Measurements from ENCODE around the gene KRTAP5-6.

Gene KRTAP5-6

GRCh38 chr11:1699771-1700170, 2.8 kb downstream of the KRTAP5-6 start:
- no peak for TF ChIP-seq CTCF (IDR thresholded peaks at IDR 0.05)

GRCh38 chr11:1701091-1701807, 4.3 kb downstream of the KRTAP5-6 start:
- TF ChIP-seq CTCF (IDR thresholded peaks at IDR 0.05) = no peak

- no peak for TF ChIP-seq CTCF (IDR thresholded peaks at IDR 0.05)
These were observed 5.5 kb downstream of the KRTAP5-6 start for GRCh38 chr11:1702506-1702905.

GRCh38 chr11:1703146-1703545, 6.2 kb downstream of the KRTAP5-6 start:
- no peak for TF ChIP-seq CTCF (IDR thresholded peaks at IDR 0.05)

GRCh38 chr11:1705126-1706052, 8.4 kb downstream of the KRTAP5-6 start:
- TF ChIP-seq CTCF (IDR thresholded peaks at IDR 0.05) = no peak

- no peak for TF ChIP-seq CTCF (IDR thresholded peaks at IDR 0.05)
These were observed 9.8 kb downstream of the KRTAP5-6 start for GRCh38 chr11:1706634-1707400.

GRCh38 chr11:1707751-1708150, 10.8 kb downstream of the KRTAP5-6 start:
- TF ChIP-seq CTCF (IDR thresholded peaks at IDR 0.05) = no peak

Measured in LNCAP (cell line).